PC-3 (cell line): ENCODE results near the gene RASL10B.

Experiments
- CTCF ChIP-seq: fragments of 300-600 bp; sonication (generic); conservative IDR thresholded peaks from 2 replicates; pipeline ENCODE4 v1.5.1; 2017; ENCODE audit warnings: antibody characterized with exemption, low read depth, mild to moderate bottlenecking, low read length
- EZH2 ChIP-seq: fragments of 300-600 bp; sonication (generic); IDR thresholded peaks from one replicate; pipeline ENCODE4 v1.6.1; 2017; ENCODE audit warnings: antibody characterized with exemption, mild to moderate bottlenecking, low read length; ENCODE audit not compliant: unreplicated experiment

GRCh38 chr17:35765086-35765710, 33.8 kb downstream of the RASL10B start:
- TF ChIP-seq CTCF (no peak), EZH2 (no peak)
